Gastrocnemius medialis (tissue), 4 donors: Measurements from ENCODE around the gene CMPK1. TPM values are rescaled to one million over a fixed set of nuclear protein-coding genes. Genes with fewer than 3 reads are reported as not detected.

ENCODE experiments used
- ATAC-seq, 2 donors: fragments of 150-250 bp; one replicate each; pipeline ENCODE4 v1.9.1; 2016
- DNase-seq, 2 donors: peaks; one replicate each; pipeline ENCODE4 v3.0.0-alpha.2; 2019
- H3K27ac ChIP-seq, 4 donors: fragments of 200-600 bp; sonication (generic); 1 replicate in 1 of 4; 2 replicates in 3 of 4; pipeline ENCODE4 v1.5.1; 2016 to 2018; ENCODE audit warnings: mild to moderate bottlenecking in 2 of 4, moderate library complexity in 1 of 4
- H3K27me3 ChIP-seq, 3 donors: fragments of 200-600 bp; sonication (generic) in 2 of 3; 1 replicate in 1 of 3; 2 replicates in 2 of 3; pipeline versions ENCODE4 v1.5.1 to v1.6.0; 2016 to 2019; ENCODE audit warnings: mild to moderate bottlenecking in 1 of 3, moderate library complexity in 1 of 3
- H3K36me3 ChIP-seq, 2 donors: fragments of 200-600 bp; sonication (generic) in 1 of 2; one replicate each; pipeline ENCODE4 v1.5.1; 2017 to 2018
- H3K4me1 ChIP-seq, 2 donors: fragments of 200-600 bp; sonication (generic) in 1 of 2; one replicate each; pipeline ENCODE4 v1.5.1; 2016 to 2017; ENCODE audit warnings: mild to moderate bottlenecking in 2 of 2
- H3K4me3 ChIP-seq, 4 donors: fragments of 200-600 bp; sonication (generic) in 3 of 4; 1 replicate in 1 of 4; 2 replicates in 3 of 4; pipeline ENCODE4 v1.5.1; 2016 to 2019; ENCODE audit warnings: mild to moderate bottlenecking in 2 of 4
- H3K9me3 ChIP-seq, 3 donors: fragments of 200-600 bp; sonication (generic) in 2 of 3; 1 replicate in 1 of 3; 2 replicates in 2 of 3; pipeline ENCODE4 v1.5.1; 2016 to 2019
- CTCF ChIP-seq, 5 experiments: fragments of 450-650 bp in 3 of 5; fragments of 200-600 bp in 2 of 5; sonication (generic) in 2 of 5; IDR thresholded peaks in 4 of 5; conservative IDR thresholded peaks in 1 of 5; 1 replicate in 4 of 5; 2 replicates in 1 of 5; pipeline ENCODE4 v1.5.1; 2016 to 2019; ENCODE audit warnings: antibody characterized with exemption in 5 of 5, mild to moderate bottlenecking in 3 of 5, moderate library complexity in 3 of 5
- POLR2A ChIP-seq, 2 donors: fragments of 450-650 bp; IDR thresholded peaks; one replicate each; pipeline ENCODE4 v1.6.1; 2017; ENCODE audit warnings: antibody characterized with exemption in 2 of 2, mild to moderate bottlenecking in 2 of 2, moderate library complexity in 2 of 2
- in situ Hi-C, 4 donors: fragments of 200-750 bp; cut with MboI; loops; one replicate each; pipeline versions ENCODE4 v1.15.0 to v1.8.0; 2017; ENCODE audit warnings: low sequenced_read_pairs in 4 of 4
- intact Hi-C: fragments of 100-400 bp; cut with DNase I; formaldehyde crosslinking; loops from one replicate; pipeline ENCODE4 v1.15.1; 2023; ENCODE audit warnings: low total_unique reads
- total RNA-seq, 4 donors: library from RNA; depleted of rRNA; stranded (reverse); fragments of >200 nt; gene quantifications; one replicate each; pipeline versions ENCODE4 v1.1.0 to v1.2.3, GENCODE V29; 2016

The CMPK1 gene
- total RNA-seq, 4 donors from 2014 or later = 70.7 to 98.7 (median 88.3) TPM

- no peak for TF ChIP-seq CTCF (IDR thresholded peaks at IDR 0.05 in 4 of 5, conservative IDR thresholded peaks at IDR 0.05 in 1 of 5)
- no peak for TF ChIP-seq POLR2A (IDR thresholded peaks at IDR 0.05)
- Histone ChIP-seq H3K4me1 (no peaks in the 10 kb centered on the region), H3K4me3 (no peak overlapping the region), H3K9me3 (no peaks in the 10 kb centered on the region), H3K27me3 (no peaks in the 10 kb centered on the region), H3K27ac (no peak overlapping the region), H3K36me3 (peaks cover 9 to 55% of the 10 kb centered on the region in 2 donors)
- in situ Hi-C loops (no loop called here), intact Hi-C loops (no loop called here)
- DNase-seq (no peak), ATAC-seq (no peak)
Observed at GRCh38 chr1:47378147-47378546, 44.6 kb downstream of the CMPK1 start.

- ATAC-seq (no peak), DNase-seq (no peak)
- no peaks in the 10 kb centered on the region for H3K4me1 ChIP-seq
- no peak for TF ChIP-seq POLR2A (IDR thresholded peaks at IDR 0.05)
- TF ChIP-seq CTCF (IDR thresholded peaks at IDR 0.05 in 4 of 5, conservative IDR thresholded peaks at IDR 0.05 in 1 of 5) = no peak
- H3K36me3 ChIP-seq = peaks cover 3 to 30% of the 10 kb centered on the region in 2 donors
- in situ Hi-C loops (no loop called here), intact Hi-C loops (no loop called here)
- H3K4me3 ChIP-seq = no peak overlapping the region
- no peak overlapping the region for H3K27ac ChIP-seq
- H3K27me3 ChIP-seq = no peaks in the 10 kb centered on the region
- H3K9me3 ChIP-seq = no peaks in the 10 kb centered on the region
Observed at GRCh38 chr1:47380699-47381098, 47.1 kb downstream of the CMPK1 start.

- no peaks in the 10 kb centered on the region for H3K9me3 ChIP-seq
- no peak for ATAC-seq
- intact Hi-C loops (no loop called here), in situ Hi-C loops (no loop called here)
- no peaks in the 10 kb centered on the region for H3K27me3 ChIP-seq
- no peak overlapping the region for H3K4me3 ChIP-seq
- H3K4me1 ChIP-seq = no peaks in the 10 kb centered on the region
- H3K27ac ChIP-seq = no peak overlapping the region
- peaks cover 0 to 18% of the 10 kb centered on the region in 2 donors for H3K36me3 ChIP-seq
- no peak for TF ChIP-seq POLR2A (IDR thresholded peaks at IDR 0.05)
- no peak for TF ChIP-seq CTCF (IDR thresholded peaks at IDR 0.05 in 4 of 5, conservative IDR thresholded peaks at IDR 0.05 in 1 of 5)
- DNase-seq = no peak
Observed at GRCh38 chr1:47382399-47382983, 48.9 kb downstream of the CMPK1 start.

- intact Hi-C loops = no loop called here
- no peak for ATAC-seq
Observed at GRCh38 chr1:47384083-47384482, 50.5 kb downstream of the CMPK1 start.

More at GRCh38 chr1:47384083-47384482, 50.5 kb downstream of the CMPK1 start:
- Histone ChIP-seq H3K27ac (no peak overlapping the region), H3K27me3 (no peaks in the 10 kb centered on the region), H3K4me3 (no peak overlapping the region), H3K4me1 (peaks cover 0 to 4% of the 10 kb centered on the region in 2 donors), H3K36me3 (peaks cover 0 to 18% of the 10 kb centered on the region in 2 donors), H3K9me3 (no peaks in the 10 kb centered on the region)
- in situ Hi-C loops = no loop called here
- TF ChIP-seq CTCF (IDR thresholded peaks at IDR 0.05 in 4 of 5, conservative IDR thresholded peaks at IDR 0.05 in 1 of 5) = no peak
- no peak for TF ChIP-seq POLR2A (IDR thresholded peaks at IDR 0.05)
- DNase-seq = no peak
